GM18505 (cell line): ENCODE measurements around the gene AFF2.

Source experiments
- ATAC-seq: cut with Tn5 transposase; IDR thresholded peaks from one replicate; pipeline ENCODE4 v1.9.1; 2021; ENCODE audit not compliant: unreplicated experiment
- POLR2A ChIP-seq: IDR thresholded peaks from 4 replicates; pipeline ENCODE4 v1.6.1; 2011; ENCODE audit warnings: borderline replicate concordance; ENCODE audit not compliant: insufficient read depth, insufficient read length; ENCODE audit errors: extremely low read depth

AFF2 gene

GRCh38 chrX:148715361-148715760 is 214.9 kb downstream of the AFF2 start:
- TF ChIP-seq POLR2A, result no peak
- ATAC-seq, result no peak

GRCh38 chrX:148722966-148723365 is 222.5 kb downstream of the AFF2 start:
- no peak for TF ChIP-seq POLR2A
- ATAC-seq, result no peak

GRCh38 chrX:148723551-148723950 is 223.1 kb downstream of the AFF2 start:
- no peak for ATAC-seq

GRCh38 chrX:148728901-148729300 is 228.5 kb downstream of the AFF2 start:
- ATAC-seq, result no peak
- no peak for TF ChIP-seq POLR2A

More at GRCh38 chrX:148723551-148723950, 223.1 kb downstream of the AFF2 start:
- no peak for TF ChIP-seq POLR2A

GRCh38 chrX:148732743-148733142 is 232.3 kb downstream of the AFF2 start:
- TF ChIP-seq POLR2A, result no peak
- no peak for ATAC-seq

GRCh38 chrX:148741441-148741840 is 241.0 kb downstream of the AFF2 start:
- TF ChIP-seq POLR2A, result no peak
- no peak for ATAC-seq

GRCh38 chrX:148755111-148755510 is 254.7 kb downstream of the AFF2 start:
- no peak for TF ChIP-seq POLR2A
- no peak for ATAC-seq

GRCh38 chrX:148763896-148764295 is 263.5 kb downstream of the AFF2 start:
- no peak for TF ChIP-seq POLR2A
- ATAC-seq, result no peak

GRCh38 chrX:148768296-148768695 is 267.9 kb downstream of the AFF2 start:
- ATAC-seq, result no peak
- no peak for TF ChIP-seq POLR2A

GRCh38 chrX:148771440-148771839 is 271.0 kb downstream of the AFF2 start:
- no peak for ATAC-seq
- no peak for TF ChIP-seq POLR2A

- no peak for TF ChIP-seq POLR2A
- ATAC-seq, result no peak
These were observed 273.9 kb downstream of the AFF2 start for GRCh38 chrX:148774276-148774675.

- ATAC-seq, result no peak
- no peak for TF ChIP-seq POLR2A
These were observed 283.7 kb downstream of the AFF2 start for GRCh38 chrX:148784137-148784536.

- no peak for ATAC-seq
- TF ChIP-seq POLR2A, result no peak
These were observed 284.4 kb downstream of the AFF2 start for GRCh38 chrX:148784856-148785255.

GRCh38 chrX:148785256-148785655 is 284.8 kb downstream of the AFF2 start:
- TF ChIP-seq POLR2A, result no peak
- ATAC-seq, result no peak

- ATAC-seq, result no peak
- TF ChIP-seq POLR2A, result no peak
These were observed 288.0 kb downstream of the AFF2 start for GRCh38 chrX:148788449-148788848.
